Measurements from ENCODE around the gene ATP8A2.
A peak's percentile ranks its signal among the peaks of the same experiment; 100 is the strongest.

ATP8A2 gene

DNA sequence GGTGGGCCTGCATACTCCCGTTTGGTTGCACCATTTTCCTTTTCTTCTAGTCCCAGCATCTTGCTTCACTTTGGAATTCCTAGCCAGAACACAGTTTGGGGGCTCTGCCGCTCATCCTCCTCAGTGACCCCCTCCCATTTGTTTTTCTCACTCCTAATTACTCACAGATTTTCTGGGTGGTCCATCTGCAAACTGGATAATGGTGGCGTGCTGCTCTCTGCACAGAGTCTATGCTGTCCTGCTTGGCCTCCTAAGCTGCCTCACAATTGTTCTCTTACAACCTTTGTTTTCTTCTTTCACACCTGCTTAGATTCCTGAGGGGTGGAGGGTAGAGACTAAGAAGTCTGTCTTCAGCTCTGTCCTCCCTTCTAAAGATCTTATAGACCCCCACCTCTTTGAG, 599.3 kb downstream of the ATP8A2 start:
- no peak overlapping the region for H3K4ac ChIP-seq (ENCODE audit: low read depth in 1 of 2, low read length in 2 of 2)
- no peak overlapping the region for H4K8ac ChIP-seq (ENCODE audit: low read length)
- no peaks in the 10 kb centered on the region for H3K9me3 ChIP-seq (ENCODE audit: control insufficient read depth, low read length)
- H2AFZ ChIP-seq (ENCODE audit: low read depth, low read length): no peak overlapping the region
- no peak overlapping the region for H3K14ac ChIP-seq (ENCODE audit: low read length in 2 of 2)
- H3K36me3 ChIP-seq (ENCODE audit: control insufficient read depth in 1 of 2, insufficient read depth in 2 of 2, low read depth in 1 of 2, low read length in 2 of 2): peaks cover 0 to 5% of the 10 kb centered on the region in 2 experiments
- WGBS: 85% methylated on average over 3 of the region's 3 CpGs
- H3K23ac ChIP-seq (ENCODE audit: low read length in 2 of 2): no peak overlapping the region
- H2BK12ac ChIP-seq (ENCODE audit: low read length in 2 of 2): no peak overlapping the region
- H3K27ac ChIP-seq (ENCODE audit: low read length, poor library complexity, severe bottlenecking): no peak overlapping the region
- H3K79me1 ChIP-seq (replicated peaks; ENCODE audit: low read length, poor library complexity, severe bottlenecking): no peaks in the 10 kb centered on the region
- no peak overlapping the region for H3K4me2 ChIP-seq (ENCODE audit: low read length, poor library complexity, severe bottlenecking)
- H4K91ac ChIP-seq (ENCODE audit: low read length): no peak overlapping the region
- H2BK5ac ChIP-seq (ENCODE audit: low read depth, low read length, poor library complexity, severe bottlenecking): no peak overlapping the region
- no peak for DNase-seq
- no peak overlapping the region for H2BK120ac ChIP-seq (ENCODE audit: low read depth, low read length)
- peaks cover 0 to 16% of the 10 kb centered on the region in 2 experiments for H3K27me3 ChIP-seq (ENCODE audit: control insufficient read depth in 1 of 2, insufficient read depth in 1 of 2, low read length in 2 of 2)
- H3K4me1 ChIP-seq (ENCODE audit: control insufficient read depth, insufficient read depth, low read depth, low read length): peaks cover 12% of the 10 kb centered on the region
- no peak overlapping the region for H3K9ac ChIP-seq (ENCODE audit: low read length)
- H2AK5ac ChIP-seq (ENCODE audit: low read length, severe bottlenecking): peak overlapping the region; percentile 46
- H2BK15ac ChIP-seq (ENCODE audit: low read depth, poor library complexity, severe bottlenecking): no peak overlapping the region
- no peak overlapping the region for H3K4me3 ChIP-seq (ENCODE audit: insufficient read depth in 1 of 2, low read depth in 1 of 2, low read length in 2 of 2)
- H3K18ac ChIP-seq (ENCODE audit: low read depth in 1 of 2, low read length in 2 of 2): no peak overlapping the region

DNA sequence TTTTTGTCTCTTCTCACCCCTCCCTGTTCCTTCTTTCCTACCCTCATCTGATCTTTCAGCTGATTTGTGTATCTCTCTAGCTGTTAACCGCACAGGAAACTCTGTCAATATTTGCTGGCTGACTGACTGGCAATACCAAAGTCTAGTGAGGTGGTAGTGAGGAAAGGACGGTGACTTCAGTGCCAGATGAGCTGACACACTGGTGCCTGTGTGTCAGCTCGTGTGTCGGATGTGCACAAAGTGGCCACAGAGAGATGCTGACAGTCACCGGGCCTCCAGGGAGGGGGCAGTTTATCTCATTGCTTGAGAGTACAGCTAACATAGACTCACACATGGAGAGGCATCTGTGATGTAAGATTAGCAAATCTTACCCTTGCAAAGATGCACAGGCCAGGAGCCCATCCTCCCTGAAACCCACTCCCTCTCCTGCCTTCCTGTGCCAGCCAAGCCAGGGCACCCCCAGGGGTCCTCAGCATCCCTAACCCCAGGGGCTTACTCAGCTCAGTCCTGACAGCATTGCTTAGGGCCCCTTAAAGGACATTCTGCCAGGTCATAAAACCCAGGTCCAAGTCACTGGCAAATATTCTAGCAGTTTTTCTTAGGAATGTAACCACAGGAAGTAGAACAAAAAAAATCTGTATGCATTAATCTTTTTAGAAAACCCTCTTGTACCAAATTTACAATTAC, 599.8 kb downstream of the ATP8A2 start:
- Histone ChIP-seq H3K4me1 (ENCODE audit: control insufficient read depth, insufficient read depth, low read depth, low read length) (peaks cover 12% of the 10 kb centered on the region), H3K79me1 (replicated peaks; ENCODE audit: low read length, poor library complexity, severe bottlenecking) (no peaks in the 10 kb centered on the region), H4K8ac (ENCODE audit: low read length) (no peak overlapping the region), H2BK15ac (ENCODE audit: low read depth, poor library complexity, severe bottlenecking) (no peak overlapping the region), H3K4me2 (ENCODE audit: low read length, poor library complexity, severe bottlenecking) (no peak overlapping the region), H2AFZ (ENCODE audit: low read depth, low read length) (no peak overlapping the region), H2BK5ac (ENCODE audit: low read depth, low read length, poor library complexity, severe bottlenecking) (no peak overlapping the region), H3K36me3 (ENCODE audit: control insufficient read depth in 1 of 2, insufficient read depth in 2 of 2, low read depth in 1 of 2, low read length in 2 of 2) (peaks cover 0 to 5% of the 10 kb centered on the region in 2 experiments), H3K27me3 (ENCODE audit: control insufficient read depth in 1 of 2, insufficient read depth in 1 of 2, low read length in 2 of 2) (peaks cover 0 to 16% of the 10 kb centered on the region in 2 experiments), H3K14ac (ENCODE audit: low read length in 2 of 2) (peak overlapping the region in 1 of 2 experiments; percentile 18), H2AK5ac (ENCODE audit: low read length, severe bottlenecking) (peak overlapping the region; percentile 46), H3K4ac (ENCODE audit: low read depth in 1 of 2, low read length in 2 of 2) (no peak overlapping the region), H2BK120ac (ENCODE audit: low read depth, low read length) (no peak overlapping the region), H3K9ac (ENCODE audit: low read length) (no peak overlapping the region), H2BK12ac (ENCODE audit: low read length in 2 of 2) (peak overlapping the region in 1 of 2 experiments; percentile 25), H3K23ac (ENCODE audit: low read length in 2 of 2) (no peak overlapping the region), H3K18ac (ENCODE audit: low read depth in 1 of 2, low read length in 2 of 2) (peak overlapping the region in 1 of 2 experiments; percentile 5), H3K27ac (ENCODE audit: low read length, poor library complexity, severe bottlenecking) (no peak overlapping the region), H3K9me3 (ENCODE audit: control insufficient read depth, low read length) (no peaks in the 10 kb centered on the region), H3K4me3 (ENCODE audit: insufficient read depth in 1 of 2, low read depth in 1 of 2, low read length in 2 of 2) (no peak overlapping the region), H4K91ac (ENCODE audit: low read length) (no peak overlapping the region)
- no peak for DNase-seq
- WGBS: 82% methylated on average over 5 of the region's 5 CpGs

DNA sequence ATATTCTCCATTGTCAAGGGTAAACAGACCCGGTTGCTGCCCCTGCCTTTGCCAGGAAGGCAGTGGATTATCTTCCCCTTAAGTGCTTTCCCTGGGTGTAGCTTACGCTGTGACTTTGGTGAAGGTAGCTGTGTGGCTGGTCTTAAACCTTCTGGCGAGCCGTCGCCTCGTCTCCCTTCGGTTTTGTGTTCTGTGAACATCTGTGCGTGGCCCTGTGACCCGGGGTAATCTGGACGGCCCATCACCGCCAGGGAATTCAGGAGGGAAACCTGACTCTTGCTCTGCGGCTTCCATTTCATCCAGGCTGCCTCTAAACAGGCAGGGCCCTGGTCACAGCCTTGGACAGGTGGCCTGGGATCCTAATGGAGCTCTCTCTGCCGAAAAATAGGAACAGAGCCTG, 601.3 kb downstream of the ATP8A2 start:
- H3K27me3 ChIP-seq (ENCODE audit: control insufficient read depth in 1 of 2, insufficient read depth in 1 of 2, low read length in 2 of 2): peaks cover 0 to 23% of the 10 kb centered on the region in 2 experiments
- H3K23ac ChIP-seq (ENCODE audit: low read length in 2 of 2): no peak overlapping the region
- H2BK5ac ChIP-seq (ENCODE audit: low read depth, low read length, poor library complexity, severe bottlenecking): no peak overlapping the region
- no peak overlapping the region for H2BK120ac ChIP-seq (ENCODE audit: low read depth, low read length)
- H2BK15ac ChIP-seq (ENCODE audit: low read depth, poor library complexity, severe bottlenecking): no peak overlapping the region
- no peaks in the 10 kb centered on the region for H3K79me1 ChIP-seq (replicated peaks; ENCODE audit: low read length, poor library complexity, severe bottlenecking)
- H3K4ac ChIP-seq (ENCODE audit: low read depth in 1 of 2, low read length in 2 of 2): no peak overlapping the region
- no peak overlapping the region for H3K9ac ChIP-seq (ENCODE audit: low read length)
- H3K4me2 ChIP-seq (ENCODE audit: low read length, poor library complexity, severe bottlenecking): no peak overlapping the region
- H4K91ac ChIP-seq (ENCODE audit: low read length): no peak overlapping the region
- H2AK5ac ChIP-seq (ENCODE audit: low read length, severe bottlenecking): peak overlapping the region; percentile 67
- 82% methylated on average over 13 of the region's 13 CpGs for WGBS
- H3K9me3 ChIP-seq (ENCODE audit: control insufficient read depth, low read length): no peaks in the 10 kb centered on the region
- H3K4me1 ChIP-seq (ENCODE audit: control insufficient read depth, insufficient read depth, low read depth, low read length): peaks cover 12% of the 10 kb centered on the region
- H3K18ac ChIP-seq (ENCODE audit: low read depth in 1 of 2, low read length in 2 of 2): no peak overlapping the region
- H3K27ac ChIP-seq (ENCODE audit: low read length, poor library complexity, severe bottlenecking): no peak overlapping the region
- no peak overlapping the region for H3K14ac ChIP-seq (ENCODE audit: low read length in 2 of 2)
- H3K4me3 ChIP-seq (ENCODE audit: insufficient read depth in 1 of 2, low read depth in 1 of 2, low read length in 2 of 2): no peak overlapping the region
- peaks cover 0 to 5% of the 10 kb centered on the region in 2 experiments for H3K36me3 ChIP-seq (ENCODE audit: control insufficient read depth in 1 of 2, insufficient read depth in 2 of 2, low read depth in 1 of 2, low read length in 2 of 2)
- no peak for DNase-seq
- H2BK12ac ChIP-seq (ENCODE audit: low read length in 2 of 2): no peak overlapping the region
- no peak overlapping the region for H4K8ac ChIP-seq (ENCODE audit: low read length)
- no peak overlapping the region for H2AFZ ChIP-seq (ENCODE audit: low read depth, low read length)

DNA sequence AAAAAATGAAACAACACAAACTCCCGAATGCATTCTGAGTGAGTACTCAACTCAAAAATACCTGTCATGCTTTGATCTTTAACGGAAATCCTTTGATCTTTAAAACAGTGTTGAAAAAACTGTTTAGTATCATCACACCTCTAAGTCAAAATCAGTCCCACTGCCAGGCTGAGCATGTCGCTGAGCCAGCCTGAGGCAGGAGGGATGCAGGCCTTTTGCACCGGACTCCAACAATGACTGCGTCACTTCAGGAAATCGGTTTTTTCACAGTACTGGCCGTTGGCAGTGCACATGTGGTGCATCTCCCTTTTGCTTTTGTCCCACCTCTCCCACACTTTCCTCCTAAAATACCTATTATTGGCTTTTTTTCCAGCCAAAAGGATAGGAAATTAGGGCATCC, 601.8 kb downstream of the ATP8A2 start:
- no peak overlapping the region for H2BK120ac ChIP-seq (ENCODE audit: low read depth, low read length)
- H2BK15ac ChIP-seq (ENCODE audit: low read depth, poor library complexity, severe bottlenecking): no peak overlapping the region
- H3K9ac ChIP-seq (ENCODE audit: low read length): no peak overlapping the region
- no peak overlapping the region for H2AFZ ChIP-seq (ENCODE audit: low read depth, low read length)
- no peaks in the 10 kb centered on the region for H3K79me1 ChIP-seq (replicated peaks; ENCODE audit: low read length, poor library complexity, severe bottlenecking)
- H3K4ac ChIP-seq (ENCODE audit: low read depth in 1 of 2, low read length in 2 of 2): no peak overlapping the region
- H3K9me3 ChIP-seq (ENCODE audit: control insufficient read depth, low read length): no peaks in the 10 kb centered on the region
- no peak overlapping the region for H3K27ac ChIP-seq (ENCODE audit: low read length, poor library complexity, severe bottlenecking)
- no peak overlapping the region for H4K8ac ChIP-seq (ENCODE audit: low read length)
- DNase-seq: no peak
- no peak overlapping the region for H2BK12ac ChIP-seq (ENCODE audit: low read length in 2 of 2)
- peaks cover 0 to 5% of the 10 kb centered on the region in 2 experiments for H3K36me3 ChIP-seq (ENCODE audit: control insufficient read depth in 1 of 2, insufficient read depth in 2 of 2, low read depth in 1 of 2, low read length in 2 of 2)
- H3K4me1 ChIP-seq (ENCODE audit: control insufficient read depth, insufficient read depth, low read depth, low read length): peaks cover 12% of the 10 kb centered on the region
- no peak overlapping the region for H4K91ac ChIP-seq (ENCODE audit: low read length)
- H3K14ac ChIP-seq (ENCODE audit: low read length in 2 of 2): no peak overlapping the region
- WGBS: 77% methylated on average over 7 of the region's 7 CpGs
- no peak overlapping the region for H2BK5ac ChIP-seq (ENCODE audit: low read depth, low read length, poor library complexity, severe bottlenecking)
- H3K18ac ChIP-seq (ENCODE audit: low read depth in 1 of 2, low read length in 2 of 2): no peak overlapping the region
- peaks cover 0 to 23% of the 10 kb centered on the region in 2 experiments for H3K27me3 ChIP-seq (ENCODE audit: control insufficient read depth in 1 of 2, insufficient read depth in 1 of 2, low read length in 2 of 2)
- no peak overlapping the region for H2AK5ac ChIP-seq (ENCODE audit: low read length, severe bottlenecking)
- H3K4me2 ChIP-seq (ENCODE audit: low read length, poor library complexity, severe bottlenecking): no peak overlapping the region
- no peak overlapping the region for H3K4me3 ChIP-seq (ENCODE audit: insufficient read depth in 1 of 2, low read depth in 1 of 2, low read length in 2 of 2)
- no peak overlapping the region for H3K23ac ChIP-seq (ENCODE audit: low read length in 2 of 2)
